Astrocyte (in vitro differentiated cells and primary cell): ENCODE measurements around the gene AGGF1. TPM values are rescaled to one million over a fixed set of nuclear protein-coding genes. Genes with fewer than 3 reads are reported as not detected.
"Not testable (repeated sequence)": the region's sequence is repeated elsewhere in the genome, so short reads cannot be mapped to it uniquely, and the experiment has no call there.

ENCODE experiments used
- DNase-seq: peaks from one replicate; pipeline ENCODE4 v3.0.0-alpha.2; 2010; ENCODE audit warnings: low read depth
- FAIRE-seq: peaks from 2 replicates; lab custom pipeline; 2011; peaks lifted over from hg19 to GRCh38; lab: Jason Lieb, UNC
- H2AFZ ChIP-seq: 2 replicates; pipeline ENCODE4 v1.6.0; 2012; ENCODE audit warnings: low read depth, low read length, inconsistent platforms
- H3K27ac ChIP-seq: 2 replicates; pipeline ENCODE4 v1.5.1; 2011; ENCODE audit warnings: low read depth, low read length, inconsistent platforms
- H3K27me3 ChIP-seq: 2 replicates; pipeline ENCODE4 v1.6.0; 2011; ENCODE audit warnings: low read length, inconsistent platforms; ENCODE audit not compliant: insufficient read depth
- H3K36me3 ChIP-seq: 2 replicates; pipeline ENCODE4 v1.5.1; 2011; ENCODE audit warnings: low read length, inconsistent platforms; ENCODE audit not compliant: insufficient read depth
- H3K4me1 ChIP-seq: 2 replicates; pipeline ENCODE4 v1.5.1; 2011; ENCODE audit warnings: low read length, inconsistent platforms; ENCODE audit not compliant: insufficient read depth
- H3K4me2 ChIP-seq: 2 replicates; pipeline ENCODE4 v1.6.0; 2012; ENCODE audit warnings: low read length, inconsistent platforms
- H3K4me3 ChIP-seq: 2 replicates; pipeline ENCODE4 v1.5.1; 2011; ENCODE audit warnings: low read depth, mild to moderate bottlenecking, low read length, inconsistent platforms; ENCODE audit not compliant: insufficient read depth
- H3K79me2 ChIP-seq: 2 replicates; pipeline ENCODE4 v1.6.0; 2012; ENCODE audit warnings: mild to moderate bottlenecking, low read length, inconsistent platforms; ENCODE audit not compliant: insufficient read depth
- H3K9ac ChIP-seq: 2 replicates; pipeline ENCODE4 v1.6.0; 2012; ENCODE audit warnings: mild to moderate bottlenecking, low read length, inconsistent platforms
- H3K9me3 ChIP-seq: 2 replicates; pipeline ENCODE4 v1.5.1; 2012; ENCODE audit warnings: low read depth, mild to moderate bottlenecking, low read length, inconsistent platforms; ENCODE audit not compliant: insufficient read depth
- H4K20me1 ChIP-seq: 2 replicates; pipeline ENCODE4 v1.6.0; 2012; ENCODE audit warnings: low read length, inconsistent platforms; ENCODE audit not compliant: insufficient read depth
- H3K27ac Mint-ChIP-seq: one replicate; pipeline ENCODE4 v1.8.0; 2021; ENCODE audit warnings: mild to moderate bottlenecking, mixed read lengths; ENCODE audit not compliant: unreplicated experiment
- H3K27me3 Mint-ChIP-seq: one replicate; pipeline ENCODE4 v1.8.0; 2021; ENCODE audit warnings: low read depth, mixed read lengths; ENCODE audit not compliant: unreplicated experiment
- H3K36me3 Mint-ChIP-seq: one replicate; pipeline ENCODE4 v1.8.0; 2021; ENCODE audit warnings: low read depth, mixed read lengths; ENCODE audit not compliant: unreplicated experiment
- H3K4me1 Mint-ChIP-seq: one replicate; pipeline ENCODE4 v1.8.0; 2021; ENCODE audit warnings: low read depth, mixed read lengths; ENCODE audit not compliant: unreplicated experiment
- H3K4me3 Mint-ChIP-seq: one replicate; pipeline ENCODE4 v1.8.0; 2021; ENCODE audit warnings: mild to moderate bottlenecking, moderate library complexity, mixed read lengths; ENCODE audit not compliant: unreplicated experiment
- H3K9me3 Mint-ChIP-seq: one replicate; pipeline ENCODE4 v1.8.0; 2021; ENCODE audit warnings: mild to moderate bottlenecking, mixed read lengths; ENCODE audit not compliant: unreplicated experiment
- CTCF ChIP-seq: IDR thresholded peaks from 2 replicates; pipeline ENCODE4 v1.5.1; 2011; ENCODE audit warnings: low read depth, mild to moderate bottlenecking, inconsistent platforms, low read length, moderate library complexity; ENCODE audit not compliant: insufficient read depth
- EZH2 ChIP-seq: IDR thresholded peaks from 2 replicates; pipeline ENCODE4 v1.6.1; 2012; ENCODE audit warnings: mild to moderate bottlenecking, low read length, inconsistent platforms; ENCODE audit not compliant: insufficient read depth
- total RNA-seq: library from RNA; stranded (reverse); gene quantifications from 2 replicates; pipeline ENCODE4 v1.2.1, GENCODE V29; 2021

AGGF1 gene
- total RNA-seq, 1 donor from 2014 or later = 18.2 TPM

- Histone ChIP-seq H3K27ac (no peak overlapping the region), H3K4me3 (no peak overlapping the region), H2AFZ (no peak overlapping the region), H3K36me3 (no peaks in the 10 kb centered on the region), H4K20me1 (peaks cover 20% of the 10 kb centered on the region), H3K9me3 (no peaks in the 10 kb centered on the region), H3K79me2 (no peaks in the 10 kb centered on the region), H3K4me2 (no peak overlapping the region), H3K9ac (no peak overlapping the region), H3K4me1 (no peaks in the 10 kb centered on the region), H3K27me3 (no peaks in the 10 kb centered on the region)
- TF ChIP-seq EZH2 = no peak
- TF ChIP-seq CTCF = no peak
- no peak for FAIRE-seq
- Mint-ChIP-seq H3K36me3 (peaks cover 3% of the 10 kb centered on the region), H3K27me3 (no peaks in the 10 kb centered on the region), H3K4me1 (peaks cover 7% of the 10 kb centered on the region), H3K9me3 (peaks cover 4% of the 10 kb centered on the region), H3K27ac (no peak overlapping the region), H3K4me3 (no peak overlapping the region)
- no peak for DNase-seq
Measured at GRCh38 chr5:77074745-77075144, 44.5 kb downstream of the AGGF1 start.

DNA sequence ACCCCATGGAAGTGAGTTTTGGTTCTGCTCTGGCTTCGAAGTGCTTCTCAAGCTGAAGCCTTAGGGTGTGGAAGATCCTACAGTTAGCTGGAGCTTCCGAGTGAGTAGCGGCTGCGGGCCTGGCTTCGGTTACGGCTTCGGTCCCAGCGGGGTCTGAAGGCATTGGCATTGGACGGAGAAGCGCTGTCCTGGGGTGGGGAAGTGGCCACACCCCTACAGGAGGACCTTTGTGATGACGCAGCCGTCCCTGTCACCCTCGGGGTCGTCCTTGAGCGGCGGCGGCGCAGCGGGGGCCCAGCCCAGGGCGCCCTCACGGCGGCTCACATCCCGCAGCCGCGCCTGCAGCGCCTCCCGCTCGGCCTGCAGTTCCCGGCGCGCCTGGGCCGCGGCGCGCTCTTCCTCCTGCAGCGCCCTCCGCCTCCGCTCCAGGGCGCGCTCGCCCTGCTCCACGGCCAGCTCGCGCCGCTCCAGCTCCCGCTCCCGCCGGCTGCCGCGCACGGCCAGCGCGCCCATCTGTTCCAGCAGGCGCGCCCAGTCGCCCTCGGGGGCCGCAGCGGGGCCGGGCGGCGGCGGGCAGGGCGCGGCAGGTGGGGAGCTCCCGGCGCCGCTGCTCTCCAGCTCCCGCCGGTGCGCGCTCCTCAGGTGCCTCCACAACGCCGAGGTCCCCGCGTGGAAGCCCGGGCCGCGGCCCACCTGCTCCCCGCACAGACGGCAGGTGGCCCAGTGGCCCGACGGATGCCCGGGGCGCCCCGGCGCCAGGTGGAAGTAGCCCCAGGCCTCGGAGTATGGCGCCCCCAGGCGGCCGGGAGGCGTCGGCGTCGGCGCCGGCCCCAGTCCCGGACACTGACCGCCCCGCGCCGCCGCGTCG, 47.0 kb downstream of the AGGF1 start:
- H3K4me1 ChIP-seq = no peaks in the 10 kb centered on the region
- H2AFZ ChIP-seq = peak overlapping the region; percentile 67
- peak overlapping the region; percentile 45 for H3K4me3 ChIP-seq
- no peaks in the 10 kb centered on the region for H3K36me3 ChIP-seq
- Mint-ChIP-seq H3K27me3 (no peaks in the 10 kb centered on the region), H3K27ac (no peak overlapping the region), H3K4me3 (peak overlapping the region; percentile 8), H3K36me3 (peaks cover 4% of the 10 kb centered on the region), H3K9me3 (no peaks in the 10 kb centered on the region), H3K4me1 (peaks cover 7% of the 10 kb centered on the region)
- peak overlapping the region; percentile 54 for H3K9ac ChIP-seq
- no peak overlapping the region for H3K27ac ChIP-seq
- peak; percentile 49 for DNase-seq
- H3K4me2 ChIP-seq = peak overlapping the region; percentile 82
- no peak for FAIRE-seq
- H3K27me3 ChIP-seq = no peaks in the 10 kb centered on the region
- H3K9me3 ChIP-seq = no peaks in the 10 kb centered on the region
- peaks cover 20% of the 10 kb centered on the region for H4K20me1 ChIP-seq
- H3K79me2 ChIP-seq = no peaks in the 10 kb centered on the region
- no peak for TF ChIP-seq EZH2
- TF ChIP-seq CTCF = peak; percentile 24

GRCh38 chr5:77077829-77078176, 47.6 kb downstream of the AGGF1 start:
- DNase-seq (no peak), FAIRE-seq (no peak)
- Histone ChIP-seq H2AFZ (peak overlapping the region; percentile 67), H3K4me3 (peak overlapping the region; percentile 45), H3K79me2 (no peaks in the 10 kb centered on the region), H3K27ac (no peak overlapping the region), H3K4me2 (peak overlapping the region; percentile 82), H4K20me1 (peaks cover 20% of the 10 kb centered on the region), H3K4me1 (no peaks in the 10 kb centered on the region), H3K9me3 (no peaks in the 10 kb centered on the region), H3K27me3 (no peaks in the 10 kb centered on the region), H3K9ac (peak overlapping the region; percentile 13), H3K36me3 (no peaks in the 10 kb centered on the region)
- TF ChIP-seq CTCF (peak; percentile 3), EZH2 (no peak)
- peaks cover 8% of the 10 kb centered on the region for H3K36me3 Mint-ChIP-seq
- H3K27ac Mint-ChIP-seq = peak overlapping the region; percentile 45
- no peaks in the 10 kb centered on the region for H3K27me3 Mint-ChIP-seq
- no peaks in the 10 kb centered on the region for H3K9me3 Mint-ChIP-seq
- peaks cover 7% of the 10 kb centered on the region for H3K4me1 Mint-ChIP-seq
- peak overlapping the region; percentile 72 for H3K4me3 Mint-ChIP-seq

GRCh38 chr5:77080479-77080878, 50.3 kb downstream of the AGGF1 start:
- DNase-seq, H3K27ac Mint-ChIP-seq, H3K36me3 ChIP-seq, H3K4me2 ChIP-seq, H3K9me3 Mint-ChIP-seq, H3K27me3 Mint-ChIP-seq, H3K27ac ChIP-seq, H3K9me3 ChIP-seq, H3K9ac ChIP-seq, H3K79me2 ChIP-seq, H3K4me3 Mint-ChIP-seq, H3K27me3 ChIP-seq, H3K4me1 ChIP-seq, FAIRE-seq, H3K4me1 Mint-ChIP-seq, H3K4me3 ChIP-seq, H2AFZ ChIP-seq: not testable (repeated sequence)
- peaks cover 14% of the 10 kb centered on the region for H3K36me3 Mint-ChIP-seq
- H4K20me1 ChIP-seq = peaks cover 10% of the 10 kb centered on the region
